GM19328 (cell line): ENCODE data around the gene SNAP47.

ENCODE experiments used
- ATAC-seq: cut with Tn5 transposase; IDR thresholded peaks from one replicate; pipeline ENCODE4 v1.9.1; 2021; ENCODE audit warnings: mild to moderate bottlenecking, moderate library complexity; ENCODE audit not compliant: unreplicated experiment

SNAP47 gene

GRCh38 chr1:227766653-227767277 is 31.5 kb downstream of the SNAP47 start:
- no peak for ATAC-seq

DNA sequence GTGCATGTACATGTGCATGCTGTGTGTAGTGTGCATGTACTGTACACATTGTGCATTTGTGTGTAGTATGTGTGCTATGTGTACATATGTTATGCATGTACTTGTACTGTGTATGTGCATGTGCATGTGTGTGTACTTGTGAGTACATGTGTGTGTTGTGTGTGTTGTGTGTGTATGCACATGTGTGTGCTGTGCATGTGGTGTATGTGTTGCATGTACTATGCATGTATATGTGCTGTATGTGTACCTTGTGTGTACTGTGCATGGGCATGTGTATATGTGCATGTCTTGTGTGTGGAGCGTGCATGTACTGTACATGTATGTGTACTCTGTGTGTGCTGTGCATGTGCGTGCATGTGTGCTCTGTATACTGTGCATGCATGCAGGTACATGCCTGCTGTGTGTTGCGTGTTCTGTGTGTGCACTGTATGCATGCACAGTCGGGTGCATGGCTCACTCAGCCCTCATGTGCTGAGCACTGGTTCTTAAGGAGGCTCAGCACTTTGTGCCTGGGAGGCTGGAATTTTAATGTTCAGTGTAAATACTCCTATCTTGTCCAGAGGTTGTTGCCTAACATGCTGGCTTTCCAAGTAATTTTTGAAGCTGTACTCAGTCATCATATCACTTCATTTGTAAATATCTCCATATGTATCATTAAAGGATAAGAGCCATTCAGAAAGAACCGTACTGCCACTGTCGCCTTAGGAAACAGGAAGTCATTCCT is 32.3 kb downstream of the SNAP47 start:
- no peak for ATAC-seq

DNA sequence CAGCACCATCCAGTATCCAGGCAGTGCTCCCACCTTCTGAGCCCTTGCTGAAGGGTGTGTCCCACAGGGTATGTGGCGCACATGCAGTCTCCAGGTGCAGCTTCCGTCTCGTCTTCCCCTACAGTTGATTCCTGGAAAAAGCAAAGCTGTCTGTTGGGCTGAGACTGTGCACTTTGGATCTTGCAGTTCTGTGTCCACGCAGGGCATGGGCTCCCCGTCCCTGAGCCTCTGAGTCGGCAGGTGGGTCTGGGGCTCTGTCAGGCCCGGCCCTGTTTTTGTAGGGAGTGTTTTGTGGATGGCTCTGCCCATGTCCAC is 32.8 kb downstream of the SNAP47 start:
- no peak for ATAC-seq

DNA sequence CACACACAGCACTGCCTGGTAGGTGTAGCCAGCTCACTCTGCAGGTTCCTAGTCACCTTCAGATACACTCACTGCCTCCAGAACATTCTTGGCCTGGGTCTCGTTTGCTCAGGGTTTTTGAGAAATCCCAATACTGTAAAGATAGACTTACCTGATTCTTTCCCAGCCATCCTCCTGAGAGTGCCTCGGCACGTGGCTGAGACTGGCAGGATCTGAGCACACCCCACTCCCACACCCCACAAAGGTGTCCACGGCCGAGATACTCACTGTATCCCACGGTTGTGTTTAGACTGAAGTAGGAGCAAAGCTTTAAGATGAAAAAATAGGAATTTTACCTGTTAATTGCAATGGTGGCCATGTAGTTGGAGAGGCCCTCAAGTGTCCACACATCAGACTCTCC is 33.4 kb downstream of the SNAP47 start:
- ATAC-seq = no peak

- no peak for ATAC-seq
These were observed 34.1 kb downstream of the SNAP47 start for GRCh38 chr1:227769047-227769935.

- ATAC-seq = no peak
These were observed 34.8 kb downstream of the SNAP47 start for GRCh38 chr1:227769936-227770494.

DNA sequence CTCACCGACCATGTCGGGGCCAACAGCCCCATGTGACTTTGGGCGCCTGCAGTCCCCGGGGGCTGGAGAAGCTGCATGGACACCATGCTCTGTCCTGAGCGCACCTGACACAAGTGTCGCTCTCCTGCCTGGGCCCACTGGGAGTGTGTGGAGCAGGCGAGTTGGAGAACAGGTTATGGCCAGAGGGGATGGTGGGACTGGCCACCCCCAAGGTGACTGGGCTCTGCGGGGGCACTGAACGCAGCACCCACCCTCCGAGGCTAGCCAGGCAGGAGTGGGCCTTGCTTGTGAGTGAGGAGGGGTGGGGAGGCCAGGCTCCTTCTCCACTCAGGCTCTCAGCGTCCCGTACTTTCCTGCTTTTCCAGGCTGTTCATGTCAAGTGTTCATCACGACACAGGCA is 35.6 kb downstream of the SNAP47 start:
- ATAC-seq = no peak

DNA sequence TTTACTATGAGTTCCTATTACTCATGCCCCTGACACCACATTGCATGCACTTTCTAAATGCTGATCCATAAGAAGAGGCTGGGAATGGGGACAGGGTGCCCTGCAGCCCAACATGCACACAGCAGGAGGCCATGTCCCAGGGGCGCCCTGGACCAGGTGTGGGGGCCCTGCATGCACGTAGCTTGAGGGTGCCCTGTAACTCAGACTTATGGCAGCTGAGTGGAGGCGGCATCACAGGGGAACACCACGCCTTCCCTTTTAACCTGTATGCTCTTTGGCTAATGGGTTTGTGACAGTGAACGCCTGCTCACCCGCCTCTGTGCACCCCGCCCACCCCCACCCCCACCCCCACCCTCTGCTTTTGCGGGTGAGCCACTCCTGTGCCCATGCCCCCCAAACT is 36.1 kb downstream of the SNAP47 start:
- ATAC-seq = no peak

DNA sequence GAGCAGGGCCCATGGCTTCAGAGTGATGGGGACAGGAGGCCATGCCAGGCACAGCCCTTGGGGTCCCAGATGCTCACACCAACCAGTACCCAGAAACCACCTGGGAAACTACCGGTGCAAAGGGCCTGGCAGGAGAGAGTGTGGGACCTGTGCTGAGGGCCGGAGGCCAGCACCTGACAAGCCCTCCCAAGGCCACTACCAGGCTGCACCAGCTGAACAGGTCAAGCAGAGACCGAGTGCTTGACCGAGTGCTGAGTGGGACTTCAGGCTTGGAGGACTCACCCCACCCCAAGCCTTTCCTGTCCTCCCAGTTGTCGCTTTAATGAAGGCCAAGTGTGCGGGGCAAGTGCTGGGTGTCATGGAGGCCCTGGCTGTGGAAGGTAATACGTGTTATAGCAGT is 36.5 kb downstream of the SNAP47 start:
- no peak for ATAC-seq

DNA sequence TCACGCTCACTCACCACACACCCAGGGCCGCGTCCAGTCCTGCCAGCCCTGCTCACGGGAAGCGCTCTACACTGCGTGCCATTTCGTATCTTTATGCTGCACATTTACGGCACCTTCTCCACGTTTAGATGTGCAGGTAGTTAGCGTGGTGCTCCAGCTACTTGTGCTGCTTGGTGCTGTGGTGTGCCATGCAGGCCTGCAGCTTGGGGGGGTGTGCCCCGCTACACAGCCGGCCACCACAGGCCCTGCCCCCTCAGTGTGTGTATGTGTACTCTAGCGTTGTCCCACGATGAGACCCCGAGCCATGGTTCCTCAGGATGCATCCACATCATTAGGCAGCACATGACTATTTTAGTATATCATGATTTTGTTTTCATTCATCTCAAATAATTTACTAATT is 38.3 kb downstream of the SNAP47 start:
- no peak for ATAC-seq

DNA sequence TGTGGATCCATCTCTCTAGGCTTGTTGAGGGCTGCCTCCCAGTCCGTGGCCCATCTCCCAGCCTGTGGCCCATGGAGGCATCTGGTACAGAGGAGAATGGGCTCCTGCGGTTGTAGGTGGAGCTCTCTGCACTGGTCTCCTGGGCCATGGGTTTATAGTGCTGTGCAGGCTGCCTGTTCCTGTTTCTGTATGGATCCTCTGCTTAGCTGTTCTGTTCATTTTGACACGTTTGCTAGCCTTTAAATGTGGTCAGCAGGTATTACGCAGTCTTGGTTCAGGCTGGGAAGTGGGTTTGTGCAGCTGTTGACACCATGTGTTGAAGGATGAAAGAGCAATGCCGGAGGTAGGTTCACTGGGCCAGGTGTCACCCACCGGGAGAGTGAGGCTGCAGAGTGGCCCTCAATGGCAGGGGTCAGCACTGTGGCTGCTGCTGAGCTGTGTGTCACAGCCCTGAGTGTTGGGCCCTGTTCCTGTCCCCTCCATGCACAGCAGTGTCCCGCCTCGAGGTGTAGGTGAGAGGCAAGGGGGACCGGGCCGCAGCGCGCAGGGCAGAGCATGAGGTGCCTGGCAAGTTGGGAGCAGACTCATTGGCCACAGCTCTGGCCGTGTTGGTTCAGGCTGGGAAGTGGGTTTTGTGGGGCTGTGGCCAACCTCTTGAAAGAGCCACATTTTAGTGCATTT is 39.0 kb downstream of the SNAP47 start:
- ATAC-seq = no peak

DNA sequence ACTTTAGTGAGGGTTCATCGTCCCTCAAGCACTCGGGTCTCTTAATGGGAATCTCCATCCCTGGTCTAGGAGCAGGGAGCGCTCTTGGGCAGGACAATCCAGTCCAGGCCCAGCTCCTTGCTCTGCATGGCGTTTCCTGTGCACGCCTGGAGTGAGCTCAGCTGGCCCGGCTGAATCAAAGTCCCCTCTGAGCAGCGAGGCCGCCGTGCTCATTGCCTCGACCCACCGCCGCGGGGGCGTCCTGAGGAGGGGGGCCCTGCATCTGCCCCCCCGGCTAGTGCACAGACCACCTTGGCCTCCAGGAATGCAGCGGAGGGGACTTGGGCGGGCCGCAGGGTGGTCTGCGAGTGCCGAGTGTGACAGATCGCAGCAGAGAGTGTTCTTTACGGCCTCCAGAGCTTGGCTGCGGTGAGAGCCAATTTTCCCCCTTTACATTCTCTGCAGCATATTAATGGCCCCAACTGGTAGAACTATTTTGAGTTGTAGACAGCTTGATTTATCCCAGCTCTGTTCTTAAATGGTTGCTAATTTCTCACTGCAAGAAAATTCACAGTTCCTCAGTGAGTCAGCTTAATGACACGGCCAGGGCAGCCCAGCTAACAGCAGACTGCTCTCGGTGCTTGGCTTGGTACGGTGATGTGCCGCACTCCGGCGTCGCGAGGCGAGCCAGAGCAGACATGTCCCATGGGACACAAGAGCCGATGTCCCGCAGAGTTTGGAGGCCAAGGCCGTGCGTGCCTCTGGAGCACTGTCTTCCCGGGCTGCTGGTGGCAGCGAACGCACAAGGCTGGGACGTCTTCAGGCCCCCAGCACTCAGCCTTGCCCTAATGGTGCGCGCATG is 39.8 kb downstream of the SNAP47 start:
- no peak for ATAC-seq

- ATAC-seq = no peak
These were observed 40.6 kb downstream of the SNAP47 start for GRCh38 chr1:227775841-227776240.

- ATAC-seq = no peak
These were observed 41.1 kb downstream of the SNAP47 start for GRCh38 chr1:227776331-227776771.

- no peak for ATAC-seq
These were observed 41.9 kb downstream of the SNAP47 start for GRCh38 chr1:227777156-227777555.

DNA sequence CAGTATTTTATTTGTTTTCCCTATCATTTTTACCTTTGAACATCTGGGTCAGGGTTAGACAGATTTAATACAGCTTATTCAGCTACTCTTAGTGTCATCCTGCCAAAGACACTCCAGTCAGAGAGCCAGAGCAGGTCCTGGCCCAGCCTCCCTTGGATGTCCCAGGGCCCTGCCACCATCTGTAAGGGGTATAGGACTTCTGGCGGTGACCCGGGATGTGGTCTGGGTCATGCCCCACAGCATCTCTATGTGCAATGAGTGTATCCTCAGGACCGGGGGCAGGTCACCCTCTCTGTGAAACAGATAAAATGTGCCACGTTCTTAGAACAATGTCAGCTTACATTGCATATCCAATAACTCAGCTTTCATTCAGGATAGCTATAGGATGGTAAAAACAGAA is 42.4 kb downstream of the SNAP47 start:
- no peak for ATAC-seq

- ATAC-seq = no peak
These were observed 43.2 kb downstream of the SNAP47 start for GRCh38 chr1:227778401-227778947.

- ATAC-seq = no peak
These were observed 43.8 kb downstream of the SNAP47 start for GRCh38 chr1:227779021-227779441.

- ATAC-seq = no peak
These were observed 44.5 kb downstream of the SNAP47 start for GRCh38 chr1:227779685-227780084.
